ENCODE results near the gene SSH2. TPM values are rescaled to one million over a fixed set of nuclear protein-coding genes. Genes with fewer than 3 reads are reported as not detected.

The SSH2 gene
- total and polyA plus RNA-seq, 2 of the 13 experiments (the other 11 are each of a cell fraction or from before 2014, with no cell fraction given) = 6.0 to 6.4 TPM

- TF ChIP-seq ZBTB14 (CRISPR knock-in tag; IDR thresholded peaks at IDR 0.05) = peak; percentile 83
- TF ChIP-seq, protein P1, sequence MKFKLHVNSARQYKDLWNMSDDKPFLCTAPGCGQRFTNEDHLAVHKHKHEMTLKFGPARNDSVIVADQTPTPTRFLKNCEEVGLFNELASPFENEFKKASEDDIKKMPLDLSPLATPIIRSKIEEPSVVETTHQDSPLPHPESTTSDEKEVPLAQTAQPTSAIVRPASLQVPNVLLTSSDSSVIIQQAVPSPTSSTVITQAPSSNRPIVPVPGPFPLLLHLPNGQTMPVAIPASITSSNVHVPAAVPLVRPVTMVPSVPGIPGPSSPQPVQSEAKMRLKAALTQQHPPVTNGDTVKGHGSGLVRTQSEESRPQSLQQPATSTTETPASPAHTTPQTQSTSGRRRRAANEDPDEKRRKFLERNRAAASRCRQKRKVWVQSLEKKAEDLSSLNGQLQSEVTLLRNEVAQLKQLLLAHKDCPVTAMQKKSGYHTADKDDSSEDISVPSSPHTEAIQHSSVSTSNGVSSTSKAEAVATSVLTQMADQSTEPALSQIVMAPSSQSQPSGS (CRISPR knock-in tag; IDR thresholded peaks at IDR 0.05) = no peak
- no peak for TF ChIP-seq NRL (CRISPR knock-in tag; IDR thresholded peaks at IDR 0.05; ENCODE audit: borderline replicate concordance)
- no peak for TF ChIP-seq KAT2B (IDR thresholded peaks at IDR 0.05; ENCODE audit: borderline replicate concordance, low read depth, low read length)
- no peak for TF ChIP-seq ZNF20 (CRISPR knock-in tag; IDR thresholded peaks at IDR 0.05)
- TF ChIP-seq FOXK2 (IDR thresholded peaks at IDR 0.05) = no peak
- no peak for TF ChIP-seq ZNF567 (CRISPR knock-in tag; IDR thresholded peaks at IDR 0.05; ENCODE audit: borderline replicate concordance)
- TF ChIP-seq MAFG (CRISPR knock-in tag; IDR thresholded peaks at IDR 0.05) = no peak
- TF ChIP-seq MXD3 (CRISPR knock-in tag; IDR thresholded peaks at IDR 0.05) = peak; percentile 79
- TF ChIP-seq, protein P2, sequence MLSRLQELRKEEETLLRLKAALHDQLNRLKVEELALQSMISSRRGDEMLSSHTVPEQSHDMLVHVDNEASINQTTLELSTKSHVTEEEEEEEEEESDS (CRISPR knock-in tag; IDR thresholded peaks at IDR 0.05; ENCODE audit: borderline replicate concordance) = peak; percentile 54; the same call in 1 of the 2 replicates
- 0 out of 2 replicates have a peak, but pooled peaks have one; percentile 52 for TF ChIP-seq ZNF235 (CRISPR knock-in tag; IDR thresholded peaks at IDR 0.05; ENCODE audit: borderline replicate concordance)
- TF ChIP-seq ZMYM4 (CRISPR knock-in tag; IDR thresholded peaks at IDR 0.05) = peak; percentile 74; the same call in 1 of the 2 replicates
- TF ChIP-seq ZNF12 (CRISPR knock-in tag; IDR thresholded peaks at IDR 0.05) = no peak
- no peak for TF ChIP-seq HMG20A (CRISPR knock-in tag; IDR thresholded peaks at IDR 0.05; ENCODE audit: borderline replicate concordance)
- TF ChIP-seq CAMTA2 (CRISPR knock-in tag; IDR thresholded peaks at IDR 0.05; ENCODE audit: borderline replicate concordance) = peak; percentile 28; the same call in 1 of the 2 replicates
- TF ChIP-seq POLR2A (IDR thresholded peaks at IDR 0.05; ENCODE audit: insufficient read depth in 1 of 2, low read depth in 2 of 2, low read length in 2 of 2) = no peak
- TF ChIP-seq, protein P3, sequence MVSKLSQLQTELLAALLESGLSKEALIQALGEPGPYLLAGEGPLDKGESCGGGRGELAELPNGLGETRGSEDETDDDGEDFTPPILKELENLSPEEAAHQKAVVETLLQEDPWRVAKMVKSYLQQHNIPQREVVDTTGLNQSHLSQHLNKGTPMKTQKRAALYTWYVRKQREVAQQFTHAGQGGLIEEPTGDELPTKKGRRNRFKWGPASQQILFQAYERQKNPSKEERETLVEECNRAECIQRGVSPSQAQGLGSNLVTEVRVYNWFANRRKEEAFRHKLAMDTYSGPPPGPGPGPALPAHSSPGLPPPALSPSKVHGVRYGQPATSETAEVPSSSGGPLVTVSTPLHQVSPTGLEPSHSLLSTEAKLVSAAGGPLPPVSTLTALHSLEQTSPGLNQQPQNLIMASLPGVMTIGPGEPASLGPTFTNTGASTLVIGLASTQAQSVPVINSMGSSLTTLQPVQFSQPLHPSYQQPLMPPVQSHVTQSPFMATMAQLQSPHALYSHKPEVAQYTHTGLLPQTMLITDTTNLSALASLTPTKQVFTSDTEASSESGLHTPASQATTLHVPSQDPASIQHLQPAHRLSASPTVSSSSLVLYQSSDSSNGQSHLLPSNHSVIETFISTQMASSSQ (IDR thresholded peaks at IDR 0.05; ENCODE audit: low read depth) = no peak
- TF ChIP-seq, protein P3 (CRISPR knock-in tag; IDR thresholded peaks at IDR 0.05; ENCODE audit: borderline replicate concordance) = peak; percentile 53; the same call in 1 of the 2 replicates
- TF ChIP-seq, protein P4, sequence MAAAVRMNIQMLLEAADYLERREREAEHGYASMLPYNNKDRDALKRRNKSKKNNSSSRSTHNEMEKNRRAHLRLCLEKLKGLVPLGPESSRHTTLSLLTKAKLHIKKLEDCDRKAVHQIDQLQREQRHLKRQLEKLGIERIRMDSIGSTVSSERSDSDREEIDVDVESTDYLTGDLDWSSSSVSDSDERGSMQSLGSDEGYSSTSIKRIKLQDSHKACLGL (CRISPR knock-in tag; IDR thresholded peaks at IDR 0.05) = no peak; the same call in 1 of the 2 replicates
- TF ChIP-seq, protein P5, sequence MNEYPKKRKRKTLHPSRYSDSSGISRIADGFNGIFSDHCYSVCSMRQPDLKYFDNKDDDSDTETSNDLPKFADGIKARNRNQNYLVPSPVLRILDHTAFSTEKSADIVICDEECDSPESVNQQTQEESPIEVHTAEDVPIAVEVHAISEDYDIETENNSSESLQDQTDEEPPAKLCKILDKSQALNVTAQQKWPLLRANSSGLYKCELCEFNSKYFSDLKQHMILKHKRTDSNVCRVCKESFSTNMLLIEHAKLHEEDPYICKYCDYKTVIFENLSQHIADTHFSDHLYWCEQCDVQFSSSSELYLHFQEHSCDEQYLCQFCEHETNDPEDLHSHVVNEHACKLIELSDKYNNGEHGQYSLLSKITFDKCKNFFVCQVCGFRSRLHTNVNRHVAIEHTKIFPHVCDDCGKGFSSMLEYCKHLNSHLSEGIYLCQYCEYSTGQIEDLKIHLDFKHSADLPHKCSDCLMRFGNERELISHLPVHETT (CRISPR knock-in tag; conservative IDR thresholded peaks at IDR 0.05) = peak; percentile 78; the same call in 1 of the 2 replicates
- TF ChIP-seq PITX1 (CRISPR knock-in tag; IDR thresholded peaks at IDR 0.05) = no peak
- TF ChIP-seq HHEX (CRISPR knock-in tag; IDR thresholded peaks at IDR 0.05) = no peak
- no peak for TF ChIP-seq ZNF3 (CRISPR knock-in tag; IDR thresholded peaks at IDR 0.05)
Measured at GRCh38 chr17:29613352-29613837, 316.6 kb downstream of the SSH2 start (continued).

Measured in HepG2 (cell line).